KBM-7 (cell line): ENCODE data around the gene F11.
"Not testable (repeated sequence)": the region's sequence is repeated elsewhere in the genome, so short reads cannot be mapped to it uniquely, and the experiment has no call there.

Experiments
- DNase-seq: peaks from one replicate; pipeline ENCODE4 v3.0.0-alpha.2; 2015
- in situ Hi-C: fragments of 300-500 bp; cut with MboI; formaldehyde crosslinking; loops from 2 replicates; pipeline ENCODE4 v1.14.3; 2020; ENCODE audit warnings: low sequenced_read_pairs, low pct_unique_long_range_greater_than_20kb, mixed read lengths

F11 gene

GRCh38 chr4:186296481-186296880, 30.5 kb downstream of the F11 start:
- DNase-seq = no peak
- in situ Hi-C loops = no loop called here

- DNase-seq = peak; percentile 82
- in situ Hi-C loops = no loop called here
These were observed 31.1 kb downstream of the F11 start for GRCh38 chr4:186297013-186297645.

- no peak for DNase-seq
- in situ Hi-C loops = no loop called here
These were observed 32.1 kb downstream of the F11 start for GRCh38 chr4:186298031-186298647.

GRCh38 chr4:186299291-186299690, 33.3 kb downstream of the F11 start:
- DNase-seq = no peak
- in situ Hi-C loops = no loop called here

GRCh38 chr4:186300659-186301390, 34.8 kb downstream of the F11 start:
- in situ Hi-C loops = no loop called here
- DNase-seq = no peak

- in situ Hi-C loops = no loop called here
- DNase-seq = no peak
These were observed 38.2 kb downstream of the F11 start for GRCh38 chr4:186304216-186304615.

GRCh38 chr4:186304866-186305505, 39.0 kb downstream of the F11 start:
- in situ Hi-C loops = no loop called here
- DNase-seq = no peak

GRCh38 chr4:186307497-186307896, 41.5 kb downstream of the F11 start:
- in situ Hi-C loops = no loop called here

GRCh38 chr4:186307916-186308315, 41.9 kb downstream of the F11 start:
- in situ Hi-C loops = no loop called here

More at GRCh38 chr4:186307497-186307896, 41.5 kb downstream of the F11 start:
- no peak for DNase-seq

GRCh38 chr4:186318481-186318880, 52.5 kb downstream of the F11 start:
- in situ Hi-C loops = no loop called here
- no peak for DNase-seq

More at GRCh38 chr4:186307916-186308315, 41.9 kb downstream of the F11 start:
- no peak for DNase-seq

GRCh38 chr4:186324660-186325059, 58.7 kb downstream of the F11 start:
- in situ Hi-C loops, DNase-seq: not testable (repeated sequence)

- no peak for DNase-seq
- in situ Hi-C loops = no loop called here
These were observed 60.4 kb downstream of the F11 start for GRCh38 chr4:186326391-186326790.

- no peak for DNase-seq
- in situ Hi-C loops = no loop called here
These were observed 63.4 kb downstream of the F11 start for GRCh38 chr4:186329372-186329771.

- in situ Hi-C loops = no loop called here
- no peak for DNase-seq
These were observed 64.4 kb downstream of the F11 start for GRCh38 chr4:186330368-186330767.

GRCh38 chr4:186335793-186336192, 69.8 kb downstream of the F11 start:
- in situ Hi-C loops = no loop called here
- no peak for DNase-seq
